Neural cell (in vitro differentiated cells): ENCODE data around the gene RHOH.

ENCODE experiments used
- EZH2 ChIP-seq: fragments of 200-600, 300-800 bp; shearing (Covaris generic), sonication (generic); IDR thresholded peaks from 2 replicates; pipeline ENCODE4 v1.6.1; 2014; ENCODE audit warnings: antibody characterized with exemption, low read length, borderline replicate concordance, mild to moderate bottlenecking; ENCODE audit not compliant: insufficient read depth, poor library complexity, severe bottlenecking
- POLR2AphosphoS5 ChIP-seq: IDR thresholded peaks from 2 replicates; pipeline ENCODE4 v1.6.1; 2012
- RAD21 ChIP-seq: fragments of 450-650 bp; conservative IDR thresholded peaks from 2 replicates; pipeline ENCODE4 v1.6.1; 2014; ENCODE audit warnings: antibody characterized with exemption, mild to moderate bottlenecking, moderate library complexity
- SMC3 ChIP-seq: fragments of 450-650 bp; conservative IDR thresholded peaks from 2 replicates; pipeline ENCODE4 v1.6.1; 2014; ENCODE audit warnings: antibody characterized with exemption, mild to moderate bottlenecking, moderate library complexity; ENCODE audit not compliant: poor library complexity
- TAF1 ChIP-seq: IDR thresholded peaks from 2 replicates; pipeline ENCODE4 v1.6.1; 2012; ENCODE audit warnings: low read depth
- TF ChIP-seq, protein P1 (sequence below): fragments of 450-650 bp; IDR thresholded peaks from 2 replicates; pipeline ENCODE4 v1.5.1; 2014; ENCODE audit warnings: antibody characterized with exemption, mild to moderate bottlenecking, moderate library complexity; ENCODE audit not compliant: poor library complexity, severe bottlenecking
- TF ChIP-seq, protein P2 (sequence below): IDR thresholded peaks from 2 replicates; pipeline ENCODE4 v1.6.1; 2012; ENCODE audit warnings: borderline replicate concordance

DNA sequence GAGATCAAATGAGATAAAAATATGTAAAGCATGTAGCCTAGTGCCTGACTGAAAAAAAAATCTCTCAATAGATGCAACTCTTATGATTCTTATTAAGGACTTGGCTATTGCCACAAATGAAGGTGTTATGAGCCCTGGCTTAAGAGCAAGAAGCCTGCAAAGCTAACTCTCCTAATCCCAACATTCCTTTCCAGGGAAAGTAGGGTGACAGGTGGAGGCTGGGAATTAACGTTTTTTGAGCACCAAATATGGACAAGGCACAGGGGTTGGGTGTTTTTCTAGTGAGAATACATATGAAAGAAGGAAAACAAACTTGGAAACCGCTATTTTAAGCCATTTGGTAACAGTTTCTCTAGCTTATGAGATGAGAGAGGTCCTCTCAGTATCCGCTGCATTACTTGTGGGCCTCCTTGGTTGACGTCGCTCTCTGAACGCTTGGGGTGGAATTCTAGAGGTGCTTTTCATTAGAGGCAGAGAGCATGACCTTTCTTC is 2.4 kb downstream of the RHOH start:
- TF ChIP-seq, protein P1, sequence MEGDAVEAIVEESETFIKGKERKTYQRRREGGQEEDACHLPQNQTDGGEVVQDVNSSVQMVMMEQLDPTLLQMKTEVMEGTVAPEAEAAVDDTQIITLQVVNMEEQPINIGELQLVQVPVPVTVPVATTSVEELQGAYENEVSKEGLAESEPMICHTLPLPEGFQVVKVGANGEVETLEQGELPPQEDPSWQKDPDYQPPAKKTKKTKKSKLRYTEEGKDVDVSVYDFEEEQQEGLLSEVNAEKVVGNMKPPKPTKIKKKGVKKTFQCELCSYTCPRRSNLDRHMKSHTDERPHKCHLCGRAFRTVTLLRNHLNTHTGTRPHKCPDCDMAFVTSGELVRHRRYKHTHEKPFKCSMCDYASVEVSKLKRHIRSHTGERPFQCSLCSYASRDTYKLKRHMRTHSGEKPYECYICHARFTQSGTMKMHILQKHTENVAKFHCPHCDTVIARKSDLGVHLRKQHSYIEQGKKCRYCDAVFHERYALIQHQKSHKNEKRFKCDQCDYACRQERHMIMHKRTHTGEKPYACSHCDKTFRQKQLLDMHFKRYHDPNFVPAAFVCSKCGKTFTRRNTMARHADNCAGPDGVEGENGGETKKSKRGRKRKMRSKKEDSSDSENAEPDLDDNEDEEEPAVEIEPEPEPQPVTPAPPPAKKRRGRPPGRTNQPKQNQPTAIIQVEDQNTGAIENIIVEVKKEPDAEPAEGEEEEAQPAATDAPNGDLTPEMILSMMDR = no peak
- TF ChIP-seq SMC3 (no peak), EZH2 (no peak), POLR2AphosphoS5 (no peak), RAD21 (no peak), TAF1 (no peak)
- TF ChIP-seq, protein P2, sequence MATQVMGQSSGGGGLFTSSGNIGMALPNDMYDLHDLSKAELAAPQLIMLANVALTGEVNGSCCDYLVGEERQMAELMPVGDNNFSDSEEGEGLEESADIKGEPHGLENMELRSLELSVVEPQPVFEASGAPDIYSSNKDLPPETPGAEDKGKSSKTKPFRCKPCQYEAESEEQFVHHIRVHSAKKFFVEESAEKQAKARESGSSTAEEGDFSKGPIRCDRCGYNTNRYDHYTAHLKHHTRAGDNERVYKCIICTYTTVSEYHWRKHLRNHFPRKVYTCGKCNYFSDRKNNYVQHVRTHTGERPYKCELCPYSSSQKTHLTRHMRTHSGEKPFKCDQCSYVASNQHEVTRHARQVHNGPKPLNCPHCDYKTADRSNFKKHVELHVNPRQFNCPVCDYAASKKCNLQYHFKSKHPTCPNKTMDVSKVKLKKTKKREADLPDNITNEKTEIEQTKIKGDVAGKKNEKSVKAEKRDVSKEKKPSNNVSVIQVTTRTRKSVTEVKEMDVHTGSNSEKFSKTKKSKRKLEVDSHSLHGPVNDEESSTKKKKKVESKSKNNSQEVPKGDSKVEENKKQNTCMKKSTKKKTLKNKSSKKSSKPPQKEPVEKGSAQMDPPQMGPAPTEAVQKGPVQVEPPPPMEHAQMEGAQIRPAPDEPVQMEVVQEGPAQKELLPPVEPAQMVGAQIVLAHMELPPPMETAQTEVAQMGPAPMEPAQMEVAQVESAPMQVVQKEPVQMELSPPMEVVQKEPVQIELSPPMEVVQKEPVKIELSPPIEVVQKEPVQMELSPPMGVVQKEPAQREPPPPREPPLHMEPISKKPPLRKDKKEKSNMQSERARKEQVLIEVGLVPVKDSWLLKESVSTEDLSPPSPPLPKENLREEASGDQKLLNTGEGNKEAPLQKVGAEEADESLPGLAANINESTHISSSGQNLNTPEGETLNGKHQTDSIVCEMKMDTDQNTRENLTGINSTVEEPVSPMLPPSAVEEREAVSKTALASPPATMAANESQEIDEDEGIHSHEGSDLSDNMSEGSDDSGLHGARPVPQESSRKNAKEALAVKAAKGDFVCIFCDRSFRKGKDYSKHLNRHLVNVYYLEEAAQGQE = no peak
